ENCODE results near the gene TENM3.

DNA sequence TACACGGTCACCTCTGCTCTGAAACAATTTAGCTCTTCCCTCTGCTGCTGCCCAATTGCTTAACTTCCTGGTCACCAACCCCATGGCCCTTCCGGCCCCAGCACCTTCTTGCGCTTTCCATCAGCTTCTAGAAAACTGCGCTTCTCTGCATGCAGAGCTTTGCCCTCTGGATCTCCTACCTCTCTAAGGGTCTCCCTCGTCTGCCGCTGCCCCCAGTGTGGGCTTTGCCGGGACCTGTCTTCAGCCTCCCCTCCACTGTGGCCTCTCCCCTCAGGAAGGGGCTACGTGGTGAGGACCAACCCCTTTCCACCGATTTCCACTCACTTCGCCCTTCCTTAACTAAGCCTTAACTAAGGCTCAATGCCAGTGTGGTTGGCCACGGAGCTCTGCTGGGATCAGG, 579.4 kb downstream of the TENM3 start:
- TF ChIP-seq MXI1 (IDR thresholded peaks at IDR 0.05; ENCODE audit: low read depth, low read length) (no peak), CEBPB (IDR thresholded peaks at IDR 0.05; ENCODE audit: borderline replicate concordance in 1 of 2, low read depth in 2 of 2, low read length in 2 of 2) (no peak), NFIC (IDR thresholded peaks at IDR 0.05; ENCODE audit: low read depth, low read length) (no peak), RCOR1 (conservative IDR thresholded peaks at IDR 0.05; ENCODE audit: low read depth, low read length) (no peak), EP300 (IDR thresholded peaks at IDR 0.05; ENCODE audit: borderline replicate concordance in 1 of 2, control insufficient read depth in 1 of 2, low read depth in 2 of 2, low read length in 2 of 2) (no peak), NFYB (IDR thresholded peaks at IDR 0.05; ENCODE audit: insufficient read depth, low read depth, low read length) (no peak), ZNF207 (IDR thresholded peaks at IDR 0.05; ENCODE audit: borderline replicate concordance) (no peak), SUPT20H (IDR thresholded peaks at IDR 0.05; ENCODE audit: borderline replicate concordance, control insufficient read depth, low read depth, low read length) (no peak)
- TF ChIP-seq, protein P1, sequence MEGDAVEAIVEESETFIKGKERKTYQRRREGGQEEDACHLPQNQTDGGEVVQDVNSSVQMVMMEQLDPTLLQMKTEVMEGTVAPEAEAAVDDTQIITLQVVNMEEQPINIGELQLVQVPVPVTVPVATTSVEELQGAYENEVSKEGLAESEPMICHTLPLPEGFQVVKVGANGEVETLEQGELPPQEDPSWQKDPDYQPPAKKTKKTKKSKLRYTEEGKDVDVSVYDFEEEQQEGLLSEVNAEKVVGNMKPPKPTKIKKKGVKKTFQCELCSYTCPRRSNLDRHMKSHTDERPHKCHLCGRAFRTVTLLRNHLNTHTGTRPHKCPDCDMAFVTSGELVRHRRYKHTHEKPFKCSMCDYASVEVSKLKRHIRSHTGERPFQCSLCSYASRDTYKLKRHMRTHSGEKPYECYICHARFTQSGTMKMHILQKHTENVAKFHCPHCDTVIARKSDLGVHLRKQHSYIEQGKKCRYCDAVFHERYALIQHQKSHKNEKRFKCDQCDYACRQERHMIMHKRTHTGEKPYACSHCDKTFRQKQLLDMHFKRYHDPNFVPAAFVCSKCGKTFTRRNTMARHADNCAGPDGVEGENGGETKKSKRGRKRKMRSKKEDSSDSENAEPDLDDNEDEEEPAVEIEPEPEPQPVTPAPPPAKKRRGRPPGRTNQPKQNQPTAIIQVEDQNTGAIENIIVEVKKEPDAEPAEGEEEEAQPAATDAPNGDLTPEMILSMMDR (IDR thresholded peaks at IDR 0.05 in 2 of 3, conservative IDR thresholded peaks at IDR 0.05 in 1 of 3; ENCODE audit: control insufficient read depth in 2 of 3, extremely low read depth in 1 of 3, insufficient read depth in 1 of 3, low read depth in 3 of 3, low read length in 3 of 3) = no peak
- TF ChIP-seq, protein P2, sequence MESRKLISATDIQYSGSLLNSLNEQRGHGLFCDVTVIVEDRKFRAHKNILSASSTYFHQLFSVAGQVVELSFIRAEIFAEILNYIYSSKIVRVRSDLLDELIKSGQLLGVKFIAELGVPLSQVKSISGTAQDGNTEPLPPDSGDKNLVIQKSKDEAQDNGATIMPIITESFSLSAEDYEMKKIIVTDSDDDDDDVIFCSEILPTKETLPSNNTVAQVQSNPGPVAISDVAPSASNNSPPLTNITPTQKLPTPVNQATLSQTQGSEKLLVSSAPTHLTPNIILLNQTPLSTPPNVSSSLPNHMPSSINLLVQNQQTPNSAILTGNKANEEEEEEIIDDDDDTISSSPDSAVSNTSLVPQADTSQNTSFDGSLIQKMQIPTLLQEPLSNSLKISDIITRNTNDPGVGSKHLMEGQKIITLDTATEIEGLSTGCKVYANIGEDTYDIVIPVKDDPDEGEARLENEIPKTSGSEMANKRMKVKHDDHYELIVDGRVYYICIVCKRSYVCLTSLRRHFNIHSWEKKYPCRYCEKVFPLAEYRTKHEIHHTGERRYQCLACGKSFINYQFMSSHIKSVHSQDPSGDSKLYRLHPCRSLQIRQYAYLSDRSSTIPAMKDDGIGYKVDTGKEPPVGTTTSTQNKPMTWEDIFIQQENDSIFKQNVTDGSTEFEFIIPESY (IDR thresholded peaks at IDR 0.05) = no peak
- TF ChIP-seq, protein P3, sequence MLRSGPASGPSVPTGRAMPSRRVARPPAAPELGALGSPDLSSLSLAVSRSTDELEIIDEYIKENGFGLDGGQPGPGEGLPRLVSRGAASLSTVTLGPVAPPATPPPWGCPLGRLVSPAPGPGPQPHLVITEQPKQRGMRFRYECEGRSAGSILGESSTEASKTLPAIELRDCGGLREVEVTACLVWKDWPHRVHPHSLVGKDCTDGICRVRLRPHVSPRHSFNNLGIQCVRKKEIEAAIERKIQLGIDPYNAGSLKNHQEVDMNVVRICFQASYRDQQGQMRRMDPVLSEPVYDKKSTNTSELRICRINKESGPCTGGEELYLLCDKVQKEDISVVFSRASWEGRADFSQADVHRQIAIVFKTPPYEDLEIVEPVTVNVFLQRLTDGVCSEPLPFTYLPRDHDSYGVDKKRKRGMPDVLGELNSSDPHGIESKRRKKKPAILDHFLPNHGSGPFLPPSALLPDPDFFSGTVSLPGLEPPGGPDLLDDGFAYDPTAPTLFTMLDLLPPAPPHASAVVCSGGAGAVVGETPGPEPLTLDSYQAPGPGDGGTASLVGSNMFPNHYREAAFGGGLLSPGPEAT (IDR thresholded peaks at IDR 0.05; ENCODE audit: low read depth) = no peak
- TF ChIP-seq, protein P4, sequence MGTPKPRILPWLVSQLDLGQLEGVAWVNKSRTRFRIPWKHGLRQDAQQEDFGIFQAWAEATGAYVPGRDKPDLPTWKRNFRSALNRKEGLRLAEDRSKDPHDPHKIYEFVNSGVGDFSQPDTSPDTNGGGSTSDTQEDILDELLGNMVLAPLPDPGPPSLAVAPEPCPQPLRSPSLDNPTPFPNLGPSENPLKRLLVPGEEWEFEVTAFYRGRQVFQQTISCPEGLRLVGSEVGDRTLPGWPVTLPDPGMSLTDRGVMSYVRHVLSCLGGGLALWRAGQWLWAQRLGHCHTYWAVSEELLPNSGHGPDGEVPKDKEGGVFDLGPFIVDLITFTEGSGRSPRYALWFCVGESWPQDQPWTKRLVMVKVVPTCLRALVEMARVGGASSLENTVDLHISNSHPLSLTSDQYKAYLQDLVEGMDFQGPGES (IDR thresholded peaks at IDR 0.05) = no peak

Data from GM12878 (cell line).